Measurements from ENCODE around the gene CRACDL. TPM values are rescaled to one million over a fixed set of nuclear protein-coding genes. Genes with fewer than 3 reads are reported as not detected.

The CRACDL gene
- total and polyA plus RNA-seq, 12 donors = 0.33 to 3.4 (median 2.1) TPM

DNA sequence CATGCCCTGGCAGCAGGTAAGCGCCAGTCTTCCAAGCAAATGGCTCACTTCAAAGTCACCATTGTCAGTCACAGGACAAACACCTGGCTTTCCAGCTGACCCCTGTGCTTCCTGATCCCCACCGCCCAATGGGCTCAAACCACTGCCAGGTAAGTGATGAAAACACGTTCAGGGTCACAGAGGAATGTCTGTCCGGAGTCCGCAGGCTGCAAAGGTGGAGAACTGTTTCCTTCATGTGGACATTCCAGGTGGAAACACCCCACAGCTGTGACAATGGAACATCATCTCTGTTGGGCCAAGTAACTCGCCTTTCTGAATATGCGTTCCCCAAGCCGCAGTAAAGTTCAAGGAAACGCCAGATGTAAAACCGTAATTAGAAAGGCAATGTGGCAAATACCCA lies 86.0 kb downstream of the CRACDL start:
- DNase-seq = no peak
- Histone ChIP-seq H3K4me3 (no peak overlapping the region), H3K9me3 (replicated peaks in 1 of 3) (no peaks in the 10 kb centered on the region), H3K4me1 (replicated peaks in 1 of 2) (no peaks in the 10 kb centered on the region), H3K27me3 (peaks cover 10% of the 10 kb centered on the region), H3K27ac (no peak overlapping the region), H3K36me3 (replicated peaks in 1 of 2) (no peaks in the 10 kb centered on the region)
- intact Hi-C loops (cut with DNase I) = no loop called here
- 88 to 95% (median 92%) methylated on average over 5 to 10 of the region's 10 CpGs for WGBS, 4 donors
- TF ChIP-seq POLR2A (IDR thresholded peaks at IDR 0.05) = no peak
- TF ChIP-seq, protein P1, sequence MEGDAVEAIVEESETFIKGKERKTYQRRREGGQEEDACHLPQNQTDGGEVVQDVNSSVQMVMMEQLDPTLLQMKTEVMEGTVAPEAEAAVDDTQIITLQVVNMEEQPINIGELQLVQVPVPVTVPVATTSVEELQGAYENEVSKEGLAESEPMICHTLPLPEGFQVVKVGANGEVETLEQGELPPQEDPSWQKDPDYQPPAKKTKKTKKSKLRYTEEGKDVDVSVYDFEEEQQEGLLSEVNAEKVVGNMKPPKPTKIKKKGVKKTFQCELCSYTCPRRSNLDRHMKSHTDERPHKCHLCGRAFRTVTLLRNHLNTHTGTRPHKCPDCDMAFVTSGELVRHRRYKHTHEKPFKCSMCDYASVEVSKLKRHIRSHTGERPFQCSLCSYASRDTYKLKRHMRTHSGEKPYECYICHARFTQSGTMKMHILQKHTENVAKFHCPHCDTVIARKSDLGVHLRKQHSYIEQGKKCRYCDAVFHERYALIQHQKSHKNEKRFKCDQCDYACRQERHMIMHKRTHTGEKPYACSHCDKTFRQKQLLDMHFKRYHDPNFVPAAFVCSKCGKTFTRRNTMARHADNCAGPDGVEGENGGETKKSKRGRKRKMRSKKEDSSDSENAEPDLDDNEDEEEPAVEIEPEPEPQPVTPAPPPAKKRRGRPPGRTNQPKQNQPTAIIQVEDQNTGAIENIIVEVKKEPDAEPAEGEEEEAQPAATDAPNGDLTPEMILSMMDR (IDR thresholded peaks at IDR 0.05) = no peak

DNA sequence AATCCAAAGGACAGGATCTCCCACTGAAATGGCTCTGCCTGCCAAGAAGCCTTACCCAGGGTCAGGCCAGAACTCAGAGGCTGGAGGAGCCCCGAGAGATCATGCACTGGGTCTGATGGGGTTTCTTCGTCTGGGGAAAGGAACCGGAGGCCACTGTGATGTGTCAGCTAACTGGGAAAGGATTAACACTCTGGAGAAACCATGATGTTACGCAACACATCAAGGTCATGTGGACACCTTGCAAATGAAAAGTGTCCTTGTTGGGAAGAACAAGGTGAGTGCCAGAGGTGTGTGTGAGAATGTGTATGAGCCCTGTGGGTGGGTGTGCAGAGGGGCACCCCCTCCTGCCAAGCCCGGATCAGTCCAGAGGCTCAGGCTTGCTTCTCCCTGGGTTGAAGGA lies 86.9 kb downstream of the CRACDL start:
- Histone ChIP-seq H3K27ac (no peak overlapping the region), H3K36me3 (replicated peaks in 1 of 2) (no peaks in the 10 kb centered on the region), H3K9me3 (replicated peaks in 1 of 3) (no peaks in the 10 kb centered on the region), H3K4me3 (no peak overlapping the region), H3K27me3 (peaks cover 12% of the 10 kb centered on the region), H3K4me1 (replicated peaks in 1 of 2) (no peaks in the 10 kb centered on the region)
- DNase-seq = no peak
- intact Hi-C loops (cut with DNase I) = no loop called here
- WGBS, 4 donors = 69 to 90% (median 84%) methylated on average over 5 of the region's 5 CpGs
- no peak for TF ChIP-seq POLR2A (IDR thresholded peaks at IDR 0.05)
- TF ChIP-seq, protein P1 (IDR thresholded peaks at IDR 0.05) = no peak

DNA sequence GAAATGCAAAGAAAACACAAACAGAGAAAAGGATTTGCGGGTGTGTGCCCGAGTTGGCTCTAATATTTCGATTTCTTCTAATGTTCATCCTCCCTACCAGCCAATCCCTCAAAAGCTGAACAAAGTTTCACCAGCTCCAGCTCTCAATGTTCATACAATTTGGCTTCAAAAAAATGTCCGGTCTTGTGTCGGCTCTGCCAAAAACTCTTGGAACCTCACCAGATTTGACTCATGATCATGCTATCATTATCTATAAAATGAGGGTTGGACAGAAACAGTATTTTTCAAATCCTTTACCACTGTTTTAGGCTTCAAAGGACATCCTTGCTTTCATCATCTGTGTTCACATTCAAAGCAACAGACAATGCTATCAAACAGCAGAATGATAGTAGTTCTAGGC lies 88.2 kb downstream of the CRACDL start:
- no peaks in the 10 kb centered on the region for H3K36me3 ChIP-seq (replicated peaks in 1 of 2)
- DNase-seq = no peak
- H3K27ac ChIP-seq = no peak overlapping the region
- H3K4me1 ChIP-seq (replicated peaks in 1 of 2) = no peaks in the 10 kb centered on the region
- intact Hi-C loops (cut with DNase I) = no loop called here
- H3K4me3 ChIP-seq = no peak overlapping the region
- WGBS, 4 donors = 59 to 81% (median 65%) methylated on average over 5 of the region's 5 CpGs
- no peaks in the 10 kb centered on the region for H3K9me3 ChIP-seq (replicated peaks in 1 of 3)
- H3K27me3 ChIP-seq = peaks cover 12% of the 10 kb centered on the region
- TF ChIP-seq, protein P1 (IDR thresholded peaks at IDR 0.05) = no peak
- no peak for TF ChIP-seq POLR2A (IDR thresholded peaks at IDR 0.05)

DNA sequence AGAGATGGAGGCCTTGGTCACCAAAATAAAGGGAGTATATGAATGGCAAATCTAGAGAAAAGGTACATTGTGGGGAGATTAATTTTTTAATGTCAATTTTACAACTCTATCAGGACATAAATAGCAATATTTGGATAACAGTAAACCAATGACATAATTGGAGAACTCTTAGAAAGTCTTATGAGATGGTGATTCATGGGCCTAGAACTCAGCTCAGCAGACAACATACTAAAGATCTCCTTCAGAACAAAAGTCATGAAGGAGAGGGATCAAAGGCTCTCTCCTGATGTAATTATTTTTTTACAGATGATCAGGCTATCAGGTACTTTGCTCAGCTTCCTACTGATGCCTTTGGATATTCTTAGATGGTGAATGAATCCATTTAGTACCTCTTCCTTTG lies 90.0 kb downstream of the CRACDL start:
- H3K36me3 ChIP-seq (replicated peaks in 1 of 2) = no peaks in the 10 kb centered on the region
- H3K4me1 ChIP-seq (replicated peaks in 1 of 2) = no peaks in the 10 kb centered on the region
- H3K9me3 ChIP-seq (replicated peaks in 1 of 3) = no peaks in the 10 kb centered on the region
- DNase-seq = no peak
- intact Hi-C loops (cut with DNase I) = no loop called here
- peaks cover 12% of the 10 kb centered on the region for H3K27me3 ChIP-seq
- H3K27ac ChIP-seq = no peak overlapping the region
- TF ChIP-seq POLR2A (IDR thresholded peaks at IDR 0.05) = no peak
- TF ChIP-seq, protein P1 (IDR thresholded peaks at IDR 0.05) = no peak
- H3K4me3 ChIP-seq = no peak overlapping the region

Data from adrenal gland (tissue), 12 donors.